DND-41 (cell line): Measurements from ENCODE around the gene CDC25B.

ENCODE experiments used
- ATAC-seq: fragments of 200-7000 bp; cut with Tn5 transposase; 3 replicates; pipeline ENCODE4 v1.9.1; 2021; ENCODE audit warnings: low read depth; ENCODE audit not compliant: insufficient read depth
- DNase-seq: peaks from one replicate; pipeline ENCODE4 v3.0.0-alpha.2; 2020
- H2AFZ ChIP-seq: 2 replicates; pipeline ENCODE4 v1.6.0; 2012; ENCODE audit warnings: low read depth, low read length
- H3K27ac ChIP-seq: 2 replicates; pipeline ENCODE4 v1.5.1; 2012; ENCODE audit warnings: low read length, inconsistent platforms
- H3K27me3 ChIP-seq: fragments of 200-600 bp; sonication (generic); 2 replicates; pipeline ENCODE4 v1.6.0; 2012; ENCODE audit warnings: low read length, mild to moderate bottlenecking, inconsistent platforms; ENCODE audit not compliant: insufficient read depth, poor library complexity
- H3K36me3 ChIP-seq: 2 replicates; pipeline ENCODE4 v1.5.1; 2012; ENCODE audit warnings: low read length, inconsistent platforms; ENCODE audit not compliant: insufficient read depth
- H3K4me1 ChIP-seq: 2 replicates; pipeline ENCODE4 v1.5.1; 2012; ENCODE audit warnings: mild to moderate bottlenecking, low read length; ENCODE audit not compliant: insufficient read depth
- H3K4me2 ChIP-seq: 2 replicates; pipeline ENCODE4 v1.6.0; 2012; ENCODE audit warnings: mild to moderate bottlenecking, moderate library complexity, low read length, inconsistent platforms; ENCODE audit not compliant: insufficient read depth
- H3K4me3 ChIP-seq, 2 experiments: fragments of 200-600 bp in 1 of 2; shearing (Covaris generic) in 1 of 2; 2 replicates each; pipeline ENCODE4 v1.5.1; 2012 to 2016; ENCODE audit warnings: inconsistent platforms in 2 of 2, low read length in 2 of 2, mild to moderate bottlenecking in 2 of 2, low read depth in 1 of 2, moderate library complexity in 1 of 2
- H3K79me2 ChIP-seq: 2 replicates; pipeline ENCODE4 v1.6.0; 2012; ENCODE audit warnings: low read length, inconsistent platforms; ENCODE audit not compliant: insufficient read depth
- H3K9ac ChIP-seq: 2 replicates; pipeline ENCODE4 v1.6.0; 2012; ENCODE audit warnings: low read depth, mild to moderate bottlenecking, inconsistent platforms, low read length, moderate library complexity
- H3K9me3 ChIP-seq: 2 replicates; pipeline ENCODE4 v1.5.1; 2012; ENCODE audit warnings: low read length, moderate library complexity, mild to moderate bottlenecking, inconsistent platforms; ENCODE audit not compliant: insufficient read depth, severe bottlenecking
- H4K20me1 ChIP-seq: 2 replicates; pipeline ENCODE4 v1.6.0; 2012; ENCODE audit warnings: low read length; ENCODE audit not compliant: insufficient read depth
- EZH2 ChIP-seq: IDR thresholded peaks from 3 replicates; pipeline ENCODE4 v1.6.1; 2012; ENCODE audit warnings: borderline replicate concordance, low read depth, mild to moderate bottlenecking, moderate library complexity, low read length, inconsistent platforms; ENCODE audit not compliant: severe bottlenecking
- TF ChIP-seq, protein P1 (sequence below): IDR thresholded peaks from 2 replicates; pipeline ENCODE4 v1.5.1; 2012; ENCODE audit warnings: borderline replicate concordance, low read length, moderate library complexity, mild to moderate bottlenecking; ENCODE audit not compliant: poor library complexity, severe bottlenecking; ENCODE audit errors: extremely low read depth

The CDC25B gene

DNA sequence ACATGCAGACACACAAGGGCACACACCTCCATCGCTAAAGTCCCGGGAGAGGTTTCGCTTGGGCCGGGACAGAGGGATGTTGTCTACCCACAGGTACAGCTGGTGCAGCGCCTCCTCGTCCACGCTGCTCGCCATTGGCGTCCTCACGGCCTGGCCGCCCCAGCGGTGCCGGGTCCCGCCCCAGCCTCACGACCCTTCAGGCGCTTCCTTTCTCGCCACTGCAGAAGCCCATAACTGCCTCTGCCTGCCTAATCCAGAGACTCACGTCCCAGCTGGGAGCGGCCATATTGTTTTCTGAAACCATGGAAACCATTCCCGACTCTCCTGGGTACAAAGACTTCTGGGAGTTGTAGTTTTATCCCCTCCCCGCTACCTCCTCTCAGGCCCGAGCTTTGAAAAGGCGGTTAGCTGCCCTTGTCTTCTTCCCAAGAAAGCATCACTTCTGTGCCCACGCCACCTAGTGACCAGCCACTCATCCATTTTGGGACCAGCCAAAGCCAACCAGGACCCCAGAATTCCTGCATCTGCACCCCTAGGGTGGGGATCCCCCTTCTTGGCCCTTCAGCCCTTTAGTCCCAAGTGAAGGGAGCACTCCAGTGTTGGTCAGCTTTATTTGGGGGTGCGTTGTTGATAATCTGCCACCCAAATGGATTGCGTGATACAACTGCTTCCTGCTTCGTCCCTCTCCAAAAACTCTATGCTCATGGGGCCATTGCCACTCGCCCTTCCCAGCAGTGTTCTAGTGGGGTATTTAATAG is 14.8 kb upstream of the CDC25B start, which contains the start of gene SPEF1:
SPEF1 (minus strand) TSS at position 296 of the 758 bp plus-strand sequence; CDS start at position 135, 161 bp downstream.
- Histone ChIP-seq H3K4me1 (peaks cover 34% of the 10 kb centered on the region), H3K27me3 (no peaks in the 10 kb centered on the region), H3K4me2 (peak within 1 kb of the TSS; percentile 15; the same call in 1 of the 2 replicates), H3K9ac (no peak within 1 kb of the TSS), H4K20me1 (peaks cover 45% of the 10 kb centered on the region), H3K4me3 (no peak within 1 kb of the TSS), H3K36me3 (peaks cover 22% of the 10 kb centered on the region), H3K9me3 (no peaks in the 10 kb centered on the region), H2AFZ (no peak within 1 kb of the TSS), H3K27ac (no peak within 1 kb of the TSS), H3K79me2 (peaks cover 23% of the 10 kb centered on the region)
- TF ChIP-seq EZH2: no peak
- TF ChIP-seq, protein P1, sequence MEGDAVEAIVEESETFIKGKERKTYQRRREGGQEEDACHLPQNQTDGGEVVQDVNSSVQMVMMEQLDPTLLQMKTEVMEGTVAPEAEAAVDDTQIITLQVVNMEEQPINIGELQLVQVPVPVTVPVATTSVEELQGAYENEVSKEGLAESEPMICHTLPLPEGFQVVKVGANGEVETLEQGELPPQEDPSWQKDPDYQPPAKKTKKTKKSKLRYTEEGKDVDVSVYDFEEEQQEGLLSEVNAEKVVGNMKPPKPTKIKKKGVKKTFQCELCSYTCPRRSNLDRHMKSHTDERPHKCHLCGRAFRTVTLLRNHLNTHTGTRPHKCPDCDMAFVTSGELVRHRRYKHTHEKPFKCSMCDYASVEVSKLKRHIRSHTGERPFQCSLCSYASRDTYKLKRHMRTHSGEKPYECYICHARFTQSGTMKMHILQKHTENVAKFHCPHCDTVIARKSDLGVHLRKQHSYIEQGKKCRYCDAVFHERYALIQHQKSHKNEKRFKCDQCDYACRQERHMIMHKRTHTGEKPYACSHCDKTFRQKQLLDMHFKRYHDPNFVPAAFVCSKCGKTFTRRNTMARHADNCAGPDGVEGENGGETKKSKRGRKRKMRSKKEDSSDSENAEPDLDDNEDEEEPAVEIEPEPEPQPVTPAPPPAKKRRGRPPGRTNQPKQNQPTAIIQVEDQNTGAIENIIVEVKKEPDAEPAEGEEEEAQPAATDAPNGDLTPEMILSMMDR: peak; percentile 28
- ATAC-seq (peak; percentile 72), DNase-seq (peak; percentile 61)

DNA sequence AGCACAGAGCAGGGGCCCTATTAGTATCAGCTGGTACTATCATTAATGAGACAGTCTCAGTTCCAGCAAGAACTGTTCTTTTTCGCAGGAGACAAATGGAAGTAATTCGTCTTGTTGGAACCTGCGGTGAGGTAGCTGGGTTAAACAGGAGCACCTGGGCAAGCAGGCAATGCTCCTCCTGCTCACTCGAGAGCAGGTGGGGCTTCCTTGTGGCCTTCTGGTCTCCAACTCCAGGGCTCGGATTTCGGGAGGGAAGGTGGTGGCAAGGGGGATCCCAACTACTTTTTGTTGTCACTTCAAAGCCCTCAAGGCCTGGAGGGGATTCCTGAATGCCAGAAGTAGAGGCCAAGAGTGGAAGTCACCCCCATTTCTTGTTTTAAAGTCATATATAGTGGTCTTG is 13.5 kb upstream of the CDC25B start:
- no peak for ATAC-seq
- Histone ChIP-seq H3K27me3 (no peaks in the 10 kb centered on the region), H3K27ac (no peak overlapping the region), H3K9me3 (no peaks in the 10 kb centered on the region), H3K4me2 (no peak overlapping the region), H4K20me1 (peaks cover 45% of the 10 kb centered on the region), H2AFZ (no peak overlapping the region), H3K36me3 (peaks cover 22% of the 10 kb centered on the region), H3K4me3 (no peak overlapping the region), H3K4me1 (peaks cover 41% of the 10 kb centered on the region), H3K79me2 (peaks cover 32% of the 10 kb centered on the region), H3K9ac (no peak overlapping the region)
- DNase-seq: no peak
- TF ChIP-seq, protein P1: no peak
- TF ChIP-seq EZH2: no peak

DNA sequence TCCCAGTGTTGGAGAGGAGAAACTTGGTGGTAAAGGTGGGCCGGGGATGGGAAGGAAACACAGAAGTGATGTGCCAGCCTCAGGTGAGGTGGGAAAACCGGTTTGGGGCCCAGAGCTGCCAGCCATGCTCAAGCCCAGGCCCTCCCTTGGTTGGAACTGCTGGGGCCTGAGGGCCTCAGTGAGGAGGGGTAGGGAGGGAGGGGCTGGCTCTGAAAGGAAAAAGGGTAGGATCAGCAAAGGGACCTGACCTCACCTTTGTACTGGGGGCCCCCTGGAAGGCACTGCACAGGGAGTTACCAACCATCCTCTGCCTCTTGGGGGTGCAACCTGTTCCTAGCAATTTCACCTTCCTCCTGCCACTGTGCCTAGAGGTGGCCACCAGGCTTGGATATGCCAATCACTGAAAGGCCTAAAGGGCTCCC is 13.0 kb upstream of the CDC25B start:
- no peaks in the 10 kb centered on the region for H3K27me3 ChIP-seq
- H3K9me3 ChIP-seq: no peaks in the 10 kb centered on the region
- H3K4me1 ChIP-seq: peaks cover 46% of the 10 kb centered on the region
- H3K9ac ChIP-seq: no peak overlapping the region
- peaks cover 45% of the 10 kb centered on the region for H4K20me1 ChIP-seq
- TF ChIP-seq, protein P1: no peak
- no peak for TF ChIP-seq EZH2
- H3K4me2 ChIP-seq: peak overlapping the region; percentile 30; the same call in 1 of the 2 replicates
- H3K36me3 ChIP-seq: peaks cover 22% of the 10 kb centered on the region
- DNase-seq (no peak), ATAC-seq (no peak)
- H3K27ac ChIP-seq: no peak overlapping the region
- H3K79me2 ChIP-seq: peaks cover 34% of the 10 kb centered on the region
- no peak overlapping the region for H2AFZ ChIP-seq
- no peak overlapping the region for H3K4me3 ChIP-seq
